AG04449 (cell line): ENCODE results near the gene FBXO3.

Experiments
- CTCF ChIA-PET: fragments of 350-600 bp; formaldehyde crosslinking; extraction: SDS; loops from one replicate; lab custom pipeline; 2021; ENCODE audit warnings: antibody characterized with exemption; lab: Yijun Ruan, JAX
- POLR2A ChIA-PET: fragments of 400-600, 350-600 bp; formaldehyde crosslinking; extraction: SDS; loops from one replicate; lab custom pipeline; 2020; ENCODE audit warnings: antibody characterized with exemption, inconsistent platforms; lab: Yijun Ruan, JAX
- DNase-seq: peaks from one replicate; pipeline ENCODE4 v3.0.0-alpha.2; 2010; ENCODE audit warnings: low read depth, low spot score
- H3K4me3 ChIP-seq: 2 replicates; pipeline ENCODE4 v1.5.1; 2011; ENCODE audit warnings: low read depth, mild to moderate bottlenecking, control low read depth, low read length
- CTCF ChIP-seq: IDR thresholded peaks from one replicate; pipeline ENCODE4 v1.5.1; 2011; ENCODE audit warnings: mild to moderate bottlenecking, moderate library complexity, low read length, control low read depth, inconsistent platforms; ENCODE audit not compliant: insufficient read depth; ENCODE audit errors: missing control alignments

The FBXO3 gene

GRCh38 chr11:33704240-33705002 is 69.9 kb downstream of the FBXO3 start:
- POLR2A ChIA-PET = no interaction called here
- CTCF ChIA-PET = interaction anchor here (0.8 to 4.7 kb wide), 6 partner anchors 9 to 38 kb away, joined by 3 to 19 read pairs (median 10); no protein-coding TSS in a partner anchor
- H3K4me3 ChIP-seq = no peak overlapping the region
- no peak for DNase-seq
- TF ChIP-seq CTCF = no peak

- no peak overlapping the region for H3K4me3 ChIP-seq
- CTCF ChIA-PET = interaction anchor here (1.8 to 4.7 kb wide), 5 partner anchors 10 to 39 kb away, joined by 6 to 19 read pairs (median 12); no protein-coding TSS in a partner anchor
- POLR2A ChIA-PET = no interaction called here
- no peak for DNase-seq
- TF ChIP-seq CTCF = no peak
These were observed 70.5 kb downstream of the FBXO3 start for GRCh38 chr11:33703788-33704187.

- DNase-seq = no peak
- TF ChIP-seq CTCF = no peak
- no peak overlapping the region for H3K4me3 ChIP-seq
- POLR2A ChIA-PET = no interaction called here
- CTCF ChIA-PET = interaction anchor here (1.8 to 4.7 kb wide), 6 partner anchors 11 to 41 kb away, joined by 9 to 37 read pairs (median 13); no protein-coding TSS in a partner anchor
These were observed 71.1 kb downstream of the FBXO3 start for GRCh38 chr11:33703234-33703633.

GRCh38 chr11:33701302-33702230 is 72.8 kb downstream of the FBXO3 start:
- TF ChIP-seq CTCF = no peak
- H3K4me3 ChIP-seq = peak overlapping the region; percentile 54
- ChIA-PET POLR2A (interaction anchor here (1.2 to 3.4 kb wide), 4 partner anchors 10 to 170 kb away, joined by 3 to 31 read pairs (median 8); partner anchors contain the start of gene CD59), CTCF (interaction anchor here (0.9 to 4.7 kb wide), 9 partner anchors 9 to 128 kb away, joined by 3 to 37 read pairs (median 6); no protein-coding TSS in a partner anchor)
- no peak for DNase-seq

- ChIA-PET CTCF (interaction anchor here (1.4 to 4.7 kb wide), 7 partner anchors 9 to 129 kb away, joined by 4 to 37 read pairs (median 6); no protein-coding TSS in a partner anchor), POLR2A (interaction anchor here (0.6 to 3.4 kb wide), 5 partner anchors 10 to 42 kb away, joined by 3 to 31 read pairs (median 4); partner anchors contain the start of gene CD59)
- peak within 1 kb of the TSS; percentile 67 for H3K4me3 ChIP-seq
- TF ChIP-seq CTCF = no peak
- peak; percentile 64 for DNase-seq
These were observed 73.6 kb downstream of the FBXO3 start, which contains the start of gene C11orf91 for GRCh38 chr11:33700502-33701271. Gene C11orf91, minus strand, starts transcription at chr11:33700826. Its CDS starts 86 bp downstream, at chr11:33700740.
